A549 treated with Hydrocortisone at 1 μM for 4 hours (cell line): ENCODE data around the gene PLEKHG4B. TPM values are rescaled to one million over a fixed set of nuclear protein-coding genes. Genes with fewer than 3 reads are reported as not detected.

Experiments
- total RNA-seq: library from RNA; stranded (reverse); fragments of 200-300 nt; extraction: Qiagen RNA extraction; gene quantifications from 5 replicates; pipeline ENCODE4 v1.2.3, GENCODE V29; 2022

The PLEKHG4B gene, protein sequence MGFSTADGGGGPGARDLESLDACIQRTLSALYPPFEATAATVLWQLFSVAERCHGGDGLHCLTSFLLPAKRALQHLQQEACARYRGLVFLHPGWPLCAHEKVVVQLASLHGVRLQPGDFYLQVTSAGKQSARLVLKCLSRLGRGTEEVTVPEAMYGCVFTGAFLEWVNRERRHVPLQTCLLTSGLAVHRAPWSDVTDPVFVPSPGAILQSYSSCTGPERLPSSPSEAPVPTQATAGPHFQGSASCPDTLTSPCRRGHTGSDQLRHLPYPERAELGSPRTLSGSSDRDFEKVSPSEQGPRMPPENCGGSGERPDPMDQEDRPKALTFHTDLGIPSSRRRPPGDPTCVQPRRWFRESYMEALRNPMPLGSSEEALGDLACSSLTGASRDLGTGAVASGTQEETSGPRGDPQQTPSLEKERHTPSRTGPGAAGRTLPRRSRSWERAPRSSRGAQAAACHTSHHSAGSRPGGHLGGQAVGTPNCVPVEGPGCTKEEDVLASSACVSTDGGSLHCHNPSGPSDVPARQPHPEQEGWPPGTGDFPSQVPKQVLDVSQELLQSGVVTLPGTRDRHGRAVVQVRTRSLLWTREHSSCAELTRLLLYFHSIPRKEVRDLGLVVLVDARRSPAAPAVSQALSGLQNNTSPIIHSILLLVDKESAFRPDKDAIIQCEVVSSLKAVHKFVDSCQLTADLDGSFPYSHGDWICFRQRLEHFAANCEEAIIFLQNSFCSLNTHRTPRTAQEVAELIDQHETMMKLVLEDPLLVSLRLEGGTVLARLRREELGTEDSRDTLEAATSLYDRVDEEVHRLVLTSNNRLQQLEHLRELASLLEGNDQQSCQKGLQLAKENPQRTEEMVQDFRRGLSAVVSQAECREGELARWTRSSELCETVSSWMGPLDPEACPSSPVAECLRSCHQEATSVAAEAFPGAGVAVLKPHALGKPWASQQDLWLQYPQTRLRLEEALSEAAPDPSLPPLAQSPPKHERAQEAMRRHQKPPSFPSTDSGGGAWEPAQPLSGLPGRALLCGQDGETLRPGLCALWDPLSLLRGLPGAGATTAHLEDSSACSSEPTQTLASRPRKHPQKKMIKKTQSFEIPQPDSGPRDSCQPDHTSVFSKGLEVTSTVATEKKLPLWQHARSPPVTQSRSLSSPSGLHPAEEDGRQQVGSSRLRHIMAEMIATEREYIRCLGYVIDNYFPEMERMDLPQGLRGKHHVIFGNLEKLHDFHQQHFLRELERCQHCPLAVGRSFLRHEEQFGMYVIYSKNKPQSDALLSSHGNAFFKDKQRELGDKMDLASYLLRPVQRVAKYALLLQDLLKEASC (N-terminal part only)
- 0.82 to 1.7 TPM (median 1.3 TPM) in 5 replicates for total RNA-seq

GRCh38 chr5:91556-92263 is at the start of gene PLEKHG4B:
Gene PLEKHG4B (plus strand): TSS chr5:92168. CDS start chr5:92232, 64 bp downstream.

GRCh38 chr5:191036-191948 is 99.3 kb downstream of the PLEKHG4B start, which contains the start of gene LRRC14B:
Gene LRRC14B (plus strand): TSS chr5:191495. CDS start chr5:191539, 44 bp downstream.

DNA sequence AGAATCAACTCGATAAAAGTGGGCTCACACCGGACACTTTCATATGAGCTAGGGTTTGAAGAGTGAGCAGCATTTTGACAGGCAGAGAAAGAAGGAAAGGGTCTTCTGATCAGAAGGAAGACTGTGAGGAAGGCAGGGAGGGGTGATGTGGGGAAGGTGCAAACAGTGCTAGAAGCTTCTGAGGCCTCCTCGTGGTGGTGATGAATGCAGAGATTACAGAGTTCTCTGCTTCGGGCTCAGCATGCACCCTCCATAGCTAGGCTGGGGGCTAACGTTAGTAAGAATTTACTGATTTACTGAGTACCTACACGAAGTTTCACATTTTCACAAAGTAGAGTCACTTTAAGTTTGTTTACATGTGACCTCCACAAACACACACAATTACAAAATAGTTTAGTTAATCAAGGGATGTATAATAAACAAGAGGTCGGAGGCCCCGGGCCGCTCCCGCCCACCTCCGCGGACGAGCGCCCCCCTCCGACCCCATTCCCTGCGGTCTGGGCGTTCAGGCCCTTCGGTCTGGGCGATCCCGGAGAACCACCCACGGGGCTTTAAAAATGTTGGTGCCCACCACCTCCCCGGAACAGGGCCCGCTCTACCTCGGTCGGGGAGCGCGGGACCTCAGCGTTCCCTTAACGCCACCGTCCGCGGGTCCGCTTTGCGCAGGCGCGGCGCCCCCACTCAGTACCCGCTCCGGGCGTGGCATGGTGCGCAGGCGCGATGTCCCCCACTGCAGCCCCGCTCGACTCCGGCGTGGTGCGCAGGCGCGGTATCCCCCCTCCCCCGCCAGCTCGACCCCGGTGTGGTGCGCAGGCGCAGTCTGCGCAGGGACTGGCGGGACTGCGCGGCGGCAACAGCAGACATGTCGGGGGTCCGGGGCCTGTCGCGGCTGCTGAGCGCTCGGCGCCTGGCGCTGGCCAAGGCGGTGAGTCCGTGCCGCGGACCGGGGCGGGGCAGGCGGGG is 125.8 kb downstream of the PLEKHG4B start, which contains the start of the genes CCDC127 and SDHA:
TSS of gene CCDC127 (minus strand) at position 660 of the 963 bp plus-strand sequence. CDS start 1,304 bp downstream, outside the sequence.
TSS of gene SDHA (plus strand) at position 827 of the 963 bp plus-strand sequence. CDS start at position 863, 36 bp downstream.

Other genes starting within 250 kb of the PLEKHG4B start
- gene LRRC14B, start 99.3 kb downstream of the PLEKHG4B start, total RNA-seq = not detected in 5 replicates
- 5.9 to 6.5 TPM (median 6.3 TPM) in 5 replicates for gene CCDC127, start 126.0 kb downstream of the PLEKHG4B start, total RNA-seq
- gene SDHA, start 126.2 kb downstream of the PLEKHG4B start, total RNA-seq = 108 to 123 TPM (median 120 TPM) in 5 replicates
- gene PDCD6, start 179.5 kb downstream of the PLEKHG4B start, total RNA-seq = 160 to 188 TPM (median 187 TPM) in 5 replicates
- gene AHRR, start 229.5 kb downstream of the PLEKHG4B start, total RNA-seq = 3.9 to 5.5 TPM (median 5.2 TPM) in 5 replicates